Measurements from ENCODE around the gene BAD.

Gene BAD

DNA sequence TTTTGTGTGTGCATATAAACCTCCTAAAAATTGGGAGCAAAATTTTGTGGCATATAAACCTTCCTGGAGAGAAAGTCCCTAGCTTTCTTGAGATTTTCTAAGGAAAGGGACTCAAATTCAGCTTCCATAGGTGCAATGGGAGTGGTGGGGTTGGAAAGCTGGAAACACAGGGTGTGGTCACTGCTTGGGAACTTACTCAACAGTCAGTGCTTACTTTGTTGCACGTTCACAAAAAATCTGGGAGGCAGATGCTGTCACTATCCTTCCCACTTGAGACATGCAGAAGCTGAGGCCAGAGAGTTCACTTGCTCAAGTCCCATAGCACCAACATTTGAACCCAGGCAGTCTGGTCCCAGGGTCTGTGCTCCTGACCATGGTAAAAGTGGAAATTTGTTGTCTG is 11.8 kb upstream of the BAD start:
- peak; percentile 12 for DNase-seq (ENCODE audit: low read depth)

DNA sequence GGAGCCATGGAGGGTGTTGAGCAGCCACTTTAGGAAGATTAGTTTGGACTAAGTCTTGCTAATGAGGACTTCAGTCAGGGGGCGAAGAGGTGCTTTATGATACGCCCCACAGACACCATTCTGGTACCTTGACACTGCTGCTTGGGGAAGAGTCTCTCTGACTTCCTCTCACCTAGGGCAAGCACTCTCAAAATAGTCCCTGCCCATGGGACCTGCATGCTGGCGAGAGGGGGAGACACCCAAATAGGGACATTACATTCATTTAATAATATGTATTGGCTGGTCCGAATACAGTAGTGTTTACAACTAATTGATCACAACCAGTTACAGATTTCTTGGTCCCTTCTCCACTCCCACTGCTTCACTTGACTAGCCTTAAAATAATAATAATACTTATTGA is 11.3 kb upstream of the BAD start:
- DNase-seq (ENCODE audit: low read depth) = no peak

DNA sequence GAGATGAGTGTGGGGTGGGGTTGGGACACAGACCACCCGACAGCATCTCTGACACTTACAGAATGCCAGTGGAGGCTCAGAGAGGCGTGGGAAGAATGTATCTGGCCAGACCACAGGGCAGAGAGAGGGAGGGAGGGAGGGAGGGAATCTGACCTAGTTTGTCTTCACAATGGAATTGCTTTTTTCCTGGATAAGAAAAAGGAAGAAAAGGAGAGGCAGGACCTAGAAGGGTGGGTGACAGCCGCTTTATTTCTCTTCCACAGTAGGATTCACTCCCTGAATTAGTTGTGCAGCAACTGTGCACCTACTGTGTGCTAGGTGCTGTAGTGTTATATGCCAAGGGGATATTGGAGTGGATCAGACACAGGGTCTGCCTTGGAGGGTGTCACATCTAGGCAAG is 10.3 kb upstream of the BAD start:
- DNase-seq (ENCODE audit: low read depth) = peak; percentile 65

DNA sequence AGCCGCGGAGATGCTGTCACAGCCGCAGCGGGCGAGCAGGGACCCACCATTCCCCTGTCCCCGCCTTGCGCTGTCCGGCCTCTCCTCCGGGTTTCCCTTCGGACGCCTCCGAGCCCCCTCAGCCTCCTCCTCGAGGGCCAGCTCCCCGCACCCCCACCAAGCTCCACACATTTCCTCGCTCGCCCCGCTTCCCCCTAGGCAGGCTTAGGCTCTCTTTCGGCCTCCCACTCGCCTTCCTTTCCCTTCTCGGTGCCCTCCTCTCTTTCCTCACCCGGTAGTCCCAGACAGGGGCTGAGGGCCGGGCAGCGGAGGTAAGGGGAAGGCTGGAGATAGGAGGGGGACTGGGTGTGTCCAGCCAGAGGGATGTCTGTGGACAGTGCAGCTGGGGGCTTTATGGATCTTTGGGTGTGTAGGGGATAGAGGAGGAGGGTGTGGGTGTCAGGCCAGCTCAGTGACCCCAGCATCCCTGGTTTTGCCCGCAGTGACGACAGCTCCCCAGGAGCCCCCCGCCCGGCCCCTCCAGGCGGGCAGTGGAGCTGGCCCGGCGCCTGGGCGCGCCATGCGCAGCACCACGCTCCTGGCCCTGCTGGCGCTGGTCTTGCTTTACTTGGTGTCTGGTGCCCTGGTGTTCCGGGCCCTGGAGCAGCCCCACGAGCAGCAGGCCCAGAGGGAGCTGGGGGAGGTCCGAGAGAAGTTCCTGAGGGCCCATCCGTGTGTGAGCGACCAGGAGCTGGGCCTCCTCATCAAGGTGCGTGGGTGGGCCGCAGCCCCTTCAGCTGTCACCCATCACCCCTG is 8.2 kb upstream of the BAD start:
- DNase-seq (ENCODE audit: low read depth) = no peak

DNA sequence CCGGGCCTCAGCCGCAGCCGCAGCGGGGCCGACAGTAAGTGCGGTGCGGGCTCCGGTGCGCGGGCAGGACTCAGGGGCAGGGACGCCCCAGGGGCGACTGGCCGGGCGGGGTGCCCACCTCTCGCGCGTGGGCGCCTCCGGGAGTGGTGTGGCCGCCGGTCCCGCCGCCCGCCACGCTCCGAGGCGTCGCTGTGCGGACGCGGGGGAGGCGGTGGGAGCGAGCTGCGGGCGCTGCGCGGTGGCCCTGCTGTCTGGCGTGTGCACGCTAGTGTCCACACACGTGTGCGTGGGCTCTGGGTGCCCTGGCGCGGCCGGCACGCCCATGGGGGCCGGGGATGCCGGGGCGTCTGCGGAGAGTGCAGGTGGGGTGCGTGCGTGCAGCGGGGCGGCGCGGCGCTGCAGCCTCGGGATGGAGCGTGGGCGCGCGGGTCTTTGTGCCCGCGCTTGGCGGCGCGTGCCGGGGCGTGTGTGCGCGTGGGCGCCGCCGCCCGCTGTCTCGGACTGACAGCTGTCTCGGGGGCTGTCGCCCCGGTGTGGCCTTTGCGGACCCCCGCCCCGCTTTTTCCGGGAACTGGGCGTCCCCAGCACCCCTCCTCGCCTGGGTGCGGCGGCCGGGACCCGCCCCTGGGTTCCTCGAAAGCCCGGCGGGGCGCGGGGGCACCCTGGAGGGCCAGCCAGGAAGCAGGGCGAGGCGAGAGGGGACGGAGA is 7.4 kb upstream of the BAD start:
- DNase-seq (ENCODE audit: low read depth) = no peak

DNA sequence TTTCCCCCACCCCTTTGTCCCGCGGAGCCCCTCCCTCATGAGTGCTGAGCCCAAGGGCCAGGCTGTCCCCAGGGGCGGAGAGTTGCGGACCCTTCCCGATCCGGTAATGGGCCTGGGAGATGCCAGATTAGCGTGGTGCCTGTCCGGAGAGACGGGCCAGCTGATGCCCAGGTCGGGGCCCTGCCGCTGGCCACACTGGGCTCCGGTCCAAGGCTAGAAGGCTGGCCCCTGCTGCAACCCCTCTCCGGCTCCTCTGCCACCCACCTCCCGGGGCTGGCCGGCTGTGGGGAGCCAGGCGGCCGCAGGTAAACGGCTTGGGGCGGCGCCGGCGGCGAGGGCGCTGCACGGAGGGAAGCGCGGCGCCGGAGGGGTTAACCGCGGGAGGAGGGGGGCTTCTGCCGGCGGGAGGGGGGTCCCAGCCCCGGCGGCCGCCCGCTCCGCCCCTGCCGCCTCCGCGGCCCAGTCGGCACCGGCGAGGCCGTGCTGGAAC is 6.8 kb upstream of the BAD start, which contains the start of gene KCNK4:
Gene KCNK4, plus strand, starts transcription at position 41 of the 490 bp plus-strand sequence. CDS start 1,717 bp downstream, outside the sequence.
- DNase-seq (ENCODE audit: low read depth) = no peak

DNA sequence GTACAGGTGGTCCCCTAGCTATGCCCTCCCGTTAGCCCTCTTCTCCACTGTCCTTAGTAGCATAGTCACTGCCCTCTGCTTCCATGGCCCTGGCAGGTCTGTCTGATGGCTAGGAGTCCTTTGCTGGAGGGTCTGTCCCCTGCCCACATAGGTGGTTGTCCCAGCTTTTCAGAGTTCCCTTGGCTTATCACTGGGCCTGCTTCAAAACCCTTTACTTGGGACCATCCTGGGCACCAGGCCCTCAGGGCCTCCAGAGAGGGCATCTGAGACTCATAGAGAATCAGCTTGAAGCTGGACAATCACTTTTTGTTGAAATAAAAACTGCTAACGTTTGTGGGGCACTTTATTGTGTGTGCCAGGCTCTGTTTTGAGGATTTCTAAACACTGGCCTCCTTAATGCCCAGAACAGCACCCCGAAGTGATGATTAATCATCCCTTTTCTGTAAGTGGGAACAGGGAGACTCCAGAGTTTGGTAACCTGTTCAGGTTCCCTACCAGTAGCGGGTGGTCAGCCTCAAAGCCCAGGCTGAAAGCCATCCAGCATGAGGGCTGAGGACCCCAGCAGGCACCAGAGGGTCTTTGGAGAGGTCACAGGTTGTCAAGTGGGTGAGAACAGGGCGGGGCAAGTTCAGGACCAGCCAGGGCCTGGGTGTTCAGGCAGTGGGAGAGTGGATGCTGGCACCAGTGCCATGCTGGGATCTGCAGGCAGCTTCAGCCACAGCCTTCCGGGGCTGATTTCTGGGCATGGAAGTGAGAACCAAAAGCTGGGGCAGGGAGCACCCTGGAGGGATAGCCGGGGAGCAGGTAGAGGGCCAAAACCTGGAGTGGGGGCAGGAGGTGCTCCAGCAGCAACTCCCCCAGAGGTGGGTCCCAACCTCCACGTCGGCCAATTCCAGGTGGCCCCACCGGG is 6.1 kb upstream of the BAD start:
- DNase-seq (ENCODE audit: low read depth) = no peak

DNA sequence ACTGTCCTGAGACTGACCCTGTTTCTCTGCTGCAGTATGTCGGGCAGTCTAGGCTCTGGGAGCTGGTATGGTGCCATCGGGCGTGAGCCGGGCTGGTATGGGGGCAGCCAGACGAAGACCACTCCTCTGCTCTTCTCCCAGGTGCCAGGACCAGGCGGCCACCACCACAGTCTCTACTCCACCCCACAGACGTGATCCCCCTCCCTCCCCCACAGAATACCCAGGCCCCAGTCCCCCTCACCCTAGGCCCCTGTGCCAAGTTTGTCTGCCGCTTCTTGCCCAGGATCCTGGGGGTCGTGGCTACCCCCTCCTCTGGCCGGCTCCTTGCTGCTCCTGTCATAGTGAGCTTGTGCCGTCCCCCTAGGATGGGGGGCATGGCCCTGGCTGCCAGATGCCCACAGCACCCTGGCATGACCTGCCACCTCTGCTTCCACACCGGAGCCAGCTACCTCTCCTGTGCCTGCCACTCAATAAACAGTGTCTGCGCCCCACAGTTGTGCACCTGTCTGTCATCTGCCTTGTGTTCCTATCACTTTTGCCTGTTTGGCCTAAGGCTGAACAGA is 4.6 kb upstream of the BAD start:
- DNase-seq (ENCODE audit: low read depth) = no peak

DNA sequence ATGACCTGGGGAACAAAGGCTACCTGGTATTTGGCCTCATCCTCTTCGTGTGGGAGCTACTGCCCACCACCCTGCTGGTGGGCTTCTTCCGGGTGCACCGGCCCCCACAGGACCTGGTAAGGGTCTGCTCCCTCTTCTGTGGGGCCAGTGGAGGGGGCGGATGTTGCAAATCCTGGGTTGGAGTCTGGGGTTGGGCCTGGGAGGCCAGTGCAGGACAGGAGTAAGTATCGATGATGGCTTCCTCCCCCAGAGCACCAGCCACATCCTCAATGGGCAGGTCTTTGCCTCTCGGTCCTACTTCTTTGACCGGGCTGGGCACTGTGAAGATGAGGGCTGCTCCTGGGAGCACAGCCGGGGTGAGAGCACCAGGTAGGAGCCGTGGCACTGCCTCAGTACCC is 3.9 kb upstream of the BAD start:
- no peak for DNase-seq (ENCODE audit: low read depth)

DNA sequence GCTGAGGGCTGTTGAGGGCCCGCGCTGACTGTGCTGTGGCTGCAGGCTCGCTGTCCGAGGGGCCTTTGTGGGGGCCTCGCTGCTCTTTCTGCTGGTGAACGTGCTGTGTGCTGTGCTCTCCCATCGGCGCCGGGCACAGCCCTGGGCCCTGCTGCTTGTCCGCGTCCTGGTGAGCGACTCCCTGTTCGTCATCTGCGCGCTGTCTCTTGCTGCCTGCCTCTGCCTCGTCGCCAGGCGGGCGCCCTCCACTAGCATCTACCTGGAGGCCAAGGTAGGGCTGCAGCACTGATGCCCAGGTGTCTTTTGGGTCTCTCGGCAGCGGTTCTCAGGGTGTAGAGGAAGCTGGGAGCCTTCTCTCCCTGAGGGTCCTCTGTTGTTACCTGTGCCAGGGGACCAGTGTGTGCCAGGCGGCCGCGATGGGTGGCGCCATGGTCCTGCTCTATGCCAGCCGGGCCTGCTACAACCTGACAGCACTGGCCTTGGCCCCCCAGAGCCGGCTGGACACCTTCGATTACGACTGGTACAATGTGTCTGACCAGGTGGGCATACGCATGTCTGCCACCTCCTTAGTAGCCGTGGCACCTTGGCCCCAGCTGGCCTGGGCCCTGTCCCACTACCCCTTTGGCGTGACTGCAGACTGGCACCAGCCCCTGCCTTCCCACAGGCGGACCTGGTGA is 3.3 kb upstream of the BAD start:
- DNase-seq (ENCODE audit: low read depth) = no peak

DNA sequence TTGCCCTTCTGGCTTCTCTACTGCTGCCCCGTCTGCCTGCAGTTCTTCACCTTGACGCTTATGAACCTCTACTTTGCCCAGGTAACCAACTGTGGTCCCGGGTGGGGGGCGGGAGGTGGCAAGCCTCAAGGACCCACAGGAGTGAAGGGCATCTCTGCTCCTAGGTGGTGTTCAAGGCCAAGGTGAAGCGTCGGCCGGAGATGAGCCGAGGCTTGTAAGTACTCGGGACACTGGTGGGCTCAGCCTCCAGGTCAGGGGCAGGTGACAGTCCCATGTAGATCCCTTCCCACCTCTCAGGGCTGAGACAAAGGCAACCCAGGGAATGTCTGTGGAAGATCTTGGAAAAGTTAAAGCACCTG is 2.3 kb upstream of the BAD start:
- no peak for DNase-seq (ENCODE audit: low read depth)

DNA sequence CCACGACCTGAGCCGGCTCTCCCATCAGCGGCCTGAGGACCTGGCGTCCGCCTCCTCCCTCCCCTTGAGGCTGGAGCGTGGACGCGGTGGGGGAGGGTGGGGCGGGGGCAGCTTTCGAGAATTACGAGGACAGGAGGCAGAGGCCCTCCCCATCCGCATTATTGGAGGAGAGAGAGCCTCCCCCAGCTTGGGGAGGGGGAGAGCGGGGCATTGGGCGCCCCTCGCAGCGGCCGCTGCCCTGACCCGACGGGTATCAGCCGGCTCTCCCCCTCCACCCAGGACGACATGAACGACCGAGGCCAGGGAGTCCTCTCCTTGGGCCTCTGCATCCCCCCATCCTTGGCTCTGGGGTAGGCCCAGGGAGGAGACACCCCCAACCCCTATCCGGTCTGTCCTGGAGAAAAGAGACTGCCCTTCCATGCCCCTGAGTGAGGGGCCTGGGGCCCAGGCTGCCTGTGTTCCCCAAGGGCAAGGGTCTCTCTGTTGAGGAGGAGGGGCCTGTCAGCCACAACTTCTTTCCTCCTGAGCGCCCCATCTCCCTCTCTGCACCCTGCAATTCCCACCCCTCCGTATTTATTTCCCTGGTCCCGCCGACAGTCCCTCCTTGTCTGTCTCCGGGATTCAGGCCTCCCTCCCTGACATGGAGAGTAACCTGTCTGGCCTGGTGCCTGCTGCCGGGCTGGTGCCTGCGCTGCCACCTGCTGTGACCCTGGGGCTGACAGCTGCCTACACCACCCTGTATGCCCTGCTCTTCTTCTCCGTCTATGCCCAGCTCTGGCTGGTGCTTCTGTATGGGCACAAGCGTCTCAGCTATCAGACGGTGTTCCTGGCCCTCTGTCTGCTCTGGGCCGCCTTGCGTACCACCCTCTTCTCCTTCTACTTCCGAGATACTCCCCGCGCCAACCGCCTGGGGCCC is 1.7 kb upstream of the BAD start:
- DNase-seq (ENCODE audit: low read depth) = no peak

DNA sequence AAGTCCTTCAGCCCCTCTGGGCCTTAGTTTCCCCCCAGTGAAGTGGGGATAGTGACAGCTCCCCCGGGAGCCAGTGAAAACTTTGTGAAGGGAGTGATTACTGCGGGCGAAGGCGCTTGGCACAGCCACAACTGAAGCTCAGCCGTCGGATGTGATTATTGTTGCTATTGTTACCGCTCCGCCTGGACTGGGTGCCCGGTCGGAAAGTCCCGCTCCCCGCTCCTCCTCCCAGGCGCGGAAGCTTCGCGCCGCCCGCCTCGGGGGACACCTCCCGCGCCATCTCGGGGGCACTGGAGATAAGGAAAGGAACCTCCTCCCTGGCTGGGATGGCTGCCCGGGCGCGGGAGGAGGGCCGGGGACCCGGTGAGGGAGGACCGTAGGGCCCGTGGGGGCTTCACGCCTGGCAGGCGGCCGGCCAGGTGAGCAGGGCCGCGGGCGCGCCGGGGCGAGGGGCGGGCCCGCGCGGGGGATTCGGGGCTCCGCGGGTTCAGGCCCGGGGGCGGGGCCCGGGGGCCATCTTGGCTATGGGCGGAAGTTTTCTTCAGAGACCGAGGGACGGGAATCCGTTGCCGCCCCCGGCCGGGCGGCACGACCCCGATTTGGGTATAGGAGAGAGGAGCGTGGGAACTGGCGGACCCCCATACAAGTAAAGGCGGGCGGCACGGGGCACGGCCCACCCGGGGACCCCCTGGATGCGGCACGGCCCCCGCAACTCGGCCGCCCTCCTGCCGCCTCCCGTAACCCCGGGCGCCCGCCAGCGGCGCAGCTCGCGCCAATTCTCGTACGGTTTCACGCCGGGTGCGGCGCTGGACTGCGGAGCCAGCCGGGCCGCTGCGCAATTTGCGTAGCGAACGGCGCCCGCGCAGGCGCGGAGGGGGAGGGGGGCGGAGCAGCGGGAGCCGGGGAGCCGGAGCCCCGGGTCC is 758 bp upstream of the BAD start, which contains the start of gene GPR137:
Gene GPR137, plus strand, starts transcription at position 887 of the 923 bp plus-strand sequence. CDS start 677 bp downstream, outside the sequence.
- peak; percentile 76 for DNase-seq (ENCODE audit: low read depth)

DNA sequence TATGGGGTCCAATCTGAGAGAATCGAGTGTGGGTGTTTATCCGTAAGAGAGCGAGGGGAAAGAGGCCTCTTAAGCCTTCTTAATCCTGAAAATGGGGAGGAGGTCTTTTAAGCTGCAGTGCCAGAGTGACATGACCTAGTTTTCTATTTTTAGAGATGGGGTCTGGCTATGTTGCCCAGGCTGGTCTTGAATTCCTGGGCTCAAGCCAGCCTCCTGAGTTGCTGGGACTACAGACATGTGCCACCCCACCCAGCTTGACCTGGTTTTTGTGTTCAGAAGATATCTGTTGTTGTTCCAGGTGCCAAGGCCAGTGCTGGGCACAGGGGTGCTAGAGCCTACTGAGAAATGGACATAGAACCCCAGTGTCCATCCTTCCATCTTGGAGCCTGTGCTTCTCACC is 1.4 kb downstream of the BAD start:
- no peak for DNase-seq (ENCODE audit: low read depth)

DNA sequence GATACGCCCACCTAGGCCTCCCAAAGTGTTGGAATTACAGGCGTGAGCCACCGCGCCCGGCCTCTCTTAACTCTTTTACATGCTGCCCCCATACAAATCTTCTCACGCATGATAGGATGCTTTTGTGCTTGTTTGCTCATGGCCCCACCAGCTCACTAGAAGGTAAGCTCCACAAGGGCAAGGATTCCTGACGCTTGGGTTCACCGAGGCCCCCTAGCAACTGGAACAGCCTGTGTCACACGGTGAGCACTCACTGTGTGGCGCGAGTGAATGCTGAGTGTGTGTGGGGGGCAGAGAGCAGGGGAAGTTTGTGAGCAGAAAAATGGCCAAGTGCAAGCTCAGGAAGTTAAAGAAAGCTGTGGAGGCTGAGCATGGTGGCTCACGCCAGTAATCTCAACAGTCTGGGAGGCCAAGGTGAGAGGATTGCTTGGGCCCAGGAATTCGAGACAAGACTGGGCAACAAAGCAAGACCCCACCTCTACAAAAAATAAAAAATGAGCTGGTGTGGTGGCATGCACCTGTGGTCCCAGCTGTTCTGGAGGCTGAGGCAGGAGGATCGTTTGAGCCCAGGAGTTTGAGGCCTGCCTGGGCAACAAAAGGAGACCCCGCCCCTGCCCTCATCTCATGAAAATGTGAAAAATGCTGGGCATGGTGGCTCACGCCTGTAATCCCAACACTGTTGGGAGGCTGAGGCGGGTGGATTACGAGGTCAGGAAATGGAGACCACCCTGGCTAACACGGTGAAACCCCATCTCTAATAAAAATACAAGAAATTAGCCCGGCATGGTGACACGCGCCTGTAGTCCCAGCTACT is 2.3 kb downstream of the BAD start:
- DNase-seq (ENCODE audit: low read depth) = no peak

DNA sequence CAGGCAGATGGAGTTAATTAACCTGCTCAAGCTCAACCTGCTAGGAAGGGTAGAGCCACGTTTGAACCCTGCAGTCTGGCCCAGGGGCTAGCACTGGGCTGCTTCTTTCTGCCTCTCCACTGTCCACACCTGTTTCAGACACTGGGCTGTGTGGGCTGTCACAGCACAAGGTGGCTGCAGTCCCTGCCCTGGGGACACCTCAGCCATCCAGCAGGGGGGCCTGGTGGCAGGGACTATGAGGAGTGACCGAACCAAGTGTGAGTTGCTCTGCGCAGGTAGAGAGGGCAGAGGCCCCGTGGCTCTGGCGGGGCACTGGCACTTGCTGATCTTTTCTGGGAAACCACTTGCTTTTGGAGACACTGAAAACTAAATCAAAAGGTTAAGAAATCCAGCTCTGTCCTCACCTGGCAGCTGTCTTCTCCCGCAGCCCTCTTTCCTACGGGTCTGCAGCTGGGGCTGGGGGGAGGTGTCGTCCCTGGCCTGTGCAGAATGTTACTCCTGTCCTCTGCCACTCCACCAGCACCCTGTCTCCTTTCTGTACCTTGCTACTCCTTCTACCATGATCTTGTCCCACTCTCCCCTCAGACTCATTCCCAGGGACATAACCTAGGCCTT is 5.8 kb downstream of the BAD start:
- no peak for DNase-seq (ENCODE audit: low read depth)

DNA sequence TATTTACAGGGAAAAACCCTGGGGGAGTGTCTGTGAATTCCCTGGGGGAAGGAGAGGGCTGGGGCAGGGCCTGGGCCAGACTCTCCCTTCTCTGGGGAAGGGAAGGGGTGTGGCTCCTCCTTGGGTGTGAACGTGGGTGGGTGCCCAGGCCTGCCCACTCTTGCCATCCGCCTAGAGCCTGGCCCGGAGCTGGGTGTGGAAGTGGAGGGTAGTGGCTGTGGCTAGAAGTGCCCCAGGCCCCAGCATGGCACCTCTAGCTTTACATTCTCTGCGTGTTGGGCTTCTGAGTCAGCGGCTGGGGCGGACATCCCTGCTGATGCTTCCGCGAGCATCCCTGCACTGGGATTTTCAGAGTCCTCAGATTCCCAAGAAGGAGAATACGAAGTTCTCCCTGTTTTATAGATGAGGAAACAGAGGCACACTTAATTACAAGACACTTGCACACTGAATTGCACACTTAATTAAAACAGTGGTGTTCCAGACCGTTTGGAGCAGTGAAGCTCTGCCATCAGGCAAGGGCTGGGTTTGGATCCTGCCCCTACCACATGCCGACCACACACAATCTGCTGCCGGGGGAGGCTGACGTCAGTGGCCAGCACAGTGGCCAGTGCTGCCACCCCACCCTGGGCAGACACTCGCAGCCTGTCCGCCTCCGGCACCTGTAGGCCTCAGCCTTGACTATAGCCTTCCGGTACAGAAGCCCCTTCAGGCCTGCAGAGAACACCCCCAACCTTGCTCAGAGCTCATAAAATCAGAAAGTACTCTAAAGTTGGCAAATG is 7.6 kb downstream of the BAD start:
- DNase-seq (ENCODE audit: low read depth) = peak; percentile 48

Measured in EH (cell line).